ENCODE measurements around the gene NBEAL1.
"Not testable (repeated sequence)": the region's sequence is repeated elsewhere in the genome, so short reads cannot be mapped to it uniquely, and the experiment has no call there.

NBEAL1 gene
- total RNA-seq = 25.4 to 92.3 (median 61.1) reads per million in 18 experiments

DNA sequence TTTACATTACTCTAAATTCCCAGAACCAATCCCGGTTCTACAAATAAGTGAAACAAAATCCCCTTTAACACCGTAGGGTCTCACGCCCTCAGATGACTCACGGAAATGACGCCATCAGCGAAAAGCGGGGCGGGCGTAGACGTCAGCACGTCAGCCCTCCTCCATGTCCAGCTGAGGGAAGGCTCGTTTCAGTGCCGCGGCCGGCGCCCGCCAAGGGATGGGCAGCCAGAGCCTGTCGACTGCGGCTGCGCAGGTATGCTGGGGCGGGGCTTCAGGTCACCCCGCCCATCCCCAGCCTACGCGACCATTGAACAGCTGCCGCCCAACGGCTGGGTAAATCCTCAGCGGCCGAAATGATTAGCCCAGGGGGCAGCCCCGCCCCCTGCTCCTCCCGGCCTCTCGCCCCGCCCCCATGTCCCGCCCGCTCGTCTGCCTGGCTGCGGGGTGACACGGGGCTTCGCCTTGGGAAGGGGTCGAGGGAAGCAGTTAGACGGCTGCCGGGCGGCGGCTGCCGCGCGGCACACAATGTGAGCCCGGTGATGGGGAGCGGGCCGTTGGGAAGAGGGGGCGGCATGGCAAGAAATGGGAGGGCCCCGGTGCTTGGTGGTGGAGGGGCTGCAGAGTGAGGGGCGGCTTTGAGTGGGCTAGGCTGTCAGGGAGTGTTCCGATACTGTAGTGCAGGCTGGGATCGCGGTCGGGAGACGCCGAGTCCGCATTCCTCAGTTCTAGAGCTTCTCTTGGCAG, at the start of gene NBEAL1:
Gene NBEAL1 (plus strand): TSS at position 420 of the 744 bp plus-strand sequence. CDS start 1,510 bp downstream, outside the sequence.
- peak; percentile 99 for DNase-seq

DNA sequence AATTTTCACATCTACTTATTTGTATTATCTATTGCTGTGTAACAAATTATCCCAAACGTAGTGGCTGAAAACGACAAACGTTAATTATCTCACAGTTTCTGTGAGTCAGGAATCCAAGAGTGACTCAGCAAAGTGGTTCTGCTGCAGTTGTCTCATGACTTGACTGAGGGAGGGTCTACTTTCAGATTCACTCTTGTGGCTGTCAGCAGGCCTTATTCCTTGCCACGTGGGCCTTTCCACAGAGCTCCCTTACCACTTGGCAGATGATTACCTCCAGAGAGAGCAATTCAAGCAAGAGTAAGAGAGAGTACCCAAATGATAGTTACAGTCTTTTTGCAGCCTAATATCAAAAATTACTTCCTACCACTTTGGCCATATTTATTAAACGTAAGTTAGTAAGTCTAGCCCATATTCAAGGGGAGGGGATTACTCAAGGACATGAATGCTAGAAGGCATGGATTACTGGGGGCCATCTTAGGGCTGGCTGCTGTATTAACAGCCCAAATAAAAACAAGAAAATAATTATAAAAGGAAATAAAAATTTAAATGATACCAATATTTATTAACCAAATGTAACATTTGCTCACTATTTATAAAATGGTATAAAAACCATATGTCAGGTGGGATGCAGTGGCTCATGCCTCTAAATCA, 48.7 kb upstream of the NBEAL1 start:
- DNase-seq = peak; percentile 73 to 74

DNA sequence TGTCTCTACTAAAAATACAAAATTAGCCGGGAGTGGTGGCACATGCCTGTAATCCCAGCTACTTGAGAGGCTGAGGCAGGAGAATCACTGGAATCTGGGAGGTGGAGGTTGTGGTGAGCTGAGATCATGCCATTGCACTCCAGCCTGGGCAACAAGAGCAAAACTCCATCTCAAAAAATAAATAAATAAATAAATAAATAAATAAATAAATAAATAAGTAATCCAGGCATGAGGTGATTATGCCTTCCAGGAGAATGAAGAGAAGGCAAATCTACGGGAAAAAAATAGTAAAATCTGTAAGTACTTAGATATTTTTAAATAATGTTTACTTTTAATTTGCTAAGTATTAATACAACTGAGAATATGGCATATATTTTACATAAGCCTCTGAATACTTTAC, 45.3 kb upstream of the NBEAL1 start:
- DNase-seq = not testable (repeated sequence)

DNA sequence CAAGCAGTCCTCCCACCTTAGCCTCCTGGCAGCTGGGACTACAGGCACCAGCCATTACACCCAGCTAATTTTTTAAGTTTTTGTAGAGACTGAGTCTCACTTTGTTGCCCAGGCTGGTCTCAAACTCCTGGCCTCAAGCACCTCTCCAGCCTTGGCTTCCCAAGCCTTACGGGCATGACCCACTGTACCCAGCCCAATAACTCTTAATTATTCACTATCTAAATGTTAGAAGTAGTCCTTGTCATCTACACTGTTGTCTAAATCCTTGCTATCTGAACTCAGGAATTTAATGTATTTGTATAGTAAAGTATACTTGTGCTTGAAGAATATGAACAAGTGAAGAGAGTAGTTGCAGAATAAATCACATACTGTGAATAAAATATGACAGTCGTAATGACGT, 37.9 kb upstream of the NBEAL1 start:
- no peak for DNase-seq

DNA sequence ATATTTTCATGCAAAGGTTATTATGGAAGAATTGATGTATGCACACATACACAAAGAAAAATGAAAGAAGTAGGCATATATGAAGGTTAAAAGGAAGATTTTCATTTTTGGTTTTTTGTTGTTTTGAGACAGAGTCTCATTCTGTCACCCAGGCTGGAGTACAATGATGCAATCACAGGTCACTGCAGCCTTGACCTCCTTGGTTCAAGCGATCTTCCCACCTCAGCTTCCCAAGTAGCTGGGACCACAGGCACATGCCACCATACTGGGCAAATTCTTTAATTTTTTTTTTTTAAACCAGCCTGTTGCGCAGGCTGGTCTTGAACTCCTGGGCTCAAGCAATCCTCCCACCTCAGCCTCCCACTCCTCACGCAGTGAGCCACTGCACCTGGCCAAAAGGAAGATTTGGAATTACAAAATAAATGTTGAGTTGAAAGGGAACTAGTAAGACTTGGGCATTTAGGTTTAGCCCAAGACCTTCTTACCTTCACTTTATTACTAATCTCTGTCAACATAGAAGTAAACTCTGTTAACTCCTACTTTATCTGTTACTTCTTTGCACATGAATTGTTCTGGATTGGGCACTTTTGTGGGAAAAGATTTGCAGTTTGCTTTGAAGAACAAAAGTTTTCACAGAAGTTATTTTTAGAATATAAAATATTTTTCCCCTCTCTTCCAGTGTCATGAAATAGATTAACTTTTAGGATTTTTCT, 31.7 kb upstream of the NBEAL1 start:
- no peak for DNase-seq

DNA sequence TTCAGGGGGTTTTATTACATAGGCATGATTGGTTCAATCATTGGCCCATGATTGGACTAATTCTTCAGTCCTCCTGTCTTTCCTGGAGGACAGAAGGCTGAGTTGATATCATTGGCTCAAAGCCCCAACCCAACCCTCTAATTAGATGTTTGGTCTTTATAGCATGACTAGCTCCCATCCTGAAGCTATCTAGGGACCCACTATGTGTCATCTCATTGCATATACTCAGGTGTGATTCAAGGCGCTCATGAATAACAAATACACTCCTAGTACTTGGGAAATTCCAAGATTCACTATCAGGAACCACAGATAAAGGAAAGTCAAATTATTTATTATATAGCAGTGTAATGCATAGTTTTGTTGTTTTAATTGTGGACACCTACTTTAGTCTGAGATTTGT, 24.9 kb upstream of the NBEAL1 start:
- no peak for DNase-seq

DNA sequence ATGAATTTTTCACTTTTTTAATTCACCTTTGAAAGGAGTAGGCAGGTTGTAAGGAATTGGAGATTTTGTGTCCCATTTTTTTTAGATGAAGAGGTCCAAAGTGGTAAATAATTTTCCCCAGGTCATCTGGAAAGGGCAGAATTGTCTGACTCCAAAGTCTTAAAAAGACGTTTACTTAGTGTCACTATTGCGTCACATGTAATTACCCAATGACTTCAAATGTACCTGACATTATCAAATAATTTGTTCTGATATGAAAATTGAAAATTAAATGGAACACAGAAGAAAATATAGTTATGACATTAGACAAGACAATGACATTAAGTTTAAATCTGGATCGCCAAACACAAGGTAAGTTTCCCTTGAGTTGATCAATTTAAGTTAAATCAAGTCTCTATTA, 24.2 kb upstream of the NBEAL1 start:
- no peak for DNase-seq

DNA sequence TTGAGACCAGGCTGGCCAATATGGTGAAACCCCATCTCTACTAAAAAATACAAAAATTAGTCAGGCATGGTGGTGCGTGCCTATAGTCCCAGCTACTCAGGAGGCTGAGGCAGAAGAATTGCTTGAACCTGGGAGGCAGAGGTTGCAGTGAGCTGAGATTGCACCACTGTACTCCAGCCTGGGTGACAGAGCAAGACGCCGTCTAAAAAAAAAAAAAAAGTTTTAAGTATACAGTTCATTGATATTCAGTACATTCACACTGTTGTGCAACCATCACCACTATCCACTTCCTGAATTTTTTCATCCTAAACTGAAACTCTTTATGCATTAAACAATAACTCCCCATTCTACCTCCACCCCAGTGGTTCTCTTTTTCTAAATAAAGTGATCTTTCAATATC, 17.6 kb upstream of the NBEAL1 start:
- DNase-seq = peak; percentile 59 to 89

DNA sequence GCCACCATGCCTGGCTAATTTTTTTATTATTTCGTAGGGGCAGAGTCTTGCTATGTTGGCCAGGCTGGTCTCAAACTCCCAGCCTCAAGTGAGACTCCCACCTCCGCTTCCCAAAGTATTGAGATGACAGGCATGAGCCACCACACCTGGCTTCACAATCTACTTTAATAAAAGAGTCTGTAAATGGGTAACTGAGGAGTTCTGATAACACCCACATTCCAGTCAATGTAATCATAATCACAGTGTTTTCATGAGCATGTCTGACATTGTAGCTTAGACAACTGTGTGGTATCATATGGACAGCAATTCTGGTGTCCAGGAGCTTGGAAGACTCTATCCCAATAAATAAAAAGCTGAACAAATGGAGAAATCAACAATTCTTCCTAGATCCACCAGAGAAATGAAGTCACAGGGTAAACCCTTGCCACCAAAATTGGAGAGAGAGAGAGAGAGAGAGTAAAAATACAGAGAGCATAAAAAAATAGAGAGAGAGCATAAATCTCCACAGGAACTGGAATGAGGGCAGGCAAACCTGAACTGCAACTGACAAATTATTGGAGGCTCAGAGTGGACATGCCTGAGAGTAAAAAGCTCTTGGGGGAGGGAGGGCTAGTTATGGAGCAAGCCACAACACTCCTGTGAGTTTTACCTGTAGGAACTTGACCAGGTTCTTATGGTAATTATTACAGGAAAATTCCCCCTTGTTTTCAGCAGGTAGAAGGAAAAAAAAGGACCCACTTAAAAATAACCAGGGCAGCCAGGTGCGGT, 12.4 kb upstream of the NBEAL1 start:
- DNase-seq = no peak

DNA sequence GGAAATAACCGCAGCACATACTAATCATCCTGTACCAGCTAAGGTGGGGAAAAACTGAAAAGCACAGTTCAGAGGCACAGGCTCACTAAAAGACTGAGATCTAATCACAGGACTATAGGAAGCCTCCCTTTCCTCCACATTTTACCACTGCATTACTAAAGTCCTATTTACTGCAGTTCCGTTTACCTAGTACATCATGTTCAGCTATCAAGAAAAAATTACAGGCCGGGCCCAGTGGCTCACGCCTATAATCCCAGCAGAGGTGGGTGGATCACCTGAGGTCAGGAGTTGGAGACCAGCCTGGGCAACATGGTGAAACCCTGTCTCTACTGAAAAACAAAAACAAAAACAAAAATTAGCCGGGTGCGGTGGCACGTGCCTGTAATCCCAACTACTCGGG, 11.0 kb upstream of the NBEAL1 start:
- DNase-seq = no peak

DNA sequence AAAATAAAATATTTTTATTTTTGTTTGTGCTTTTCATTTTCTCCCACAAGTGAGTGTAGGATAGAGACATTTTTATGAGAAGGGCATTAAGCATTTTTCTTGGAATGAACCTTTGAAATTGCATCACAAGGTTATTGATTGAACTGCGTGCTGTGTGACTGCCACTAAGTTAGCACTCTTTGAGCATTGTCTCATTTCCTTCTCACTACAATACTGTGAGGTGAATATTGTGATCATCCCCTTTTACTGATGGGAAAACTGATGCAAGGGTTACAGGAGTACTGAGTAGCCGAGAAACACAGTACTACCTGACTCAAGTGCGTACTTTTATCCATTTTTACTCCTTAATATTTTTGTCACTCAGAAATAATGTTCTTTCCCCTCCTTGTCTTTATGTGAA, 2.0 kb downstream of the NBEAL1 start:
- DNase-seq = no peak

DNA sequence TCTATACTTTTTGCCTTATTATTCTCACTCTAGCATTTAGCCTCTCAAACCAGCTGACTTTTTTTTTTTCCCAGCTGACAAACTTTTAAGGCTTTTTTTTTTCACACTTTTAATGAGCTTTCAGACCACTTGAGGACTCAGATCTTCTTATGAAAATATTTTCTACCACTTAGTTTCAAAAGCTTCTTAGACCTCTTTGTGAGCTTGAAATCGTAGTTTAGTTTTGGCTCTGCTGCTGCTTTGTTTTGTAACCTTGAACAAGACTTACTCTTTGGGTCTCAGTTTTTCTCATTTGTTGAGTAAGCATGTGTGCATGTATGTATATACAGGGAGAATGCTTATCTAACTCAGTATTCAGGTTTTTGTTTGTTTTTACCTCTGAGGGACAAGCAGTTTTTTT, 3.5 kb downstream of the NBEAL1 start:
- no peak for DNase-seq

DNA sequence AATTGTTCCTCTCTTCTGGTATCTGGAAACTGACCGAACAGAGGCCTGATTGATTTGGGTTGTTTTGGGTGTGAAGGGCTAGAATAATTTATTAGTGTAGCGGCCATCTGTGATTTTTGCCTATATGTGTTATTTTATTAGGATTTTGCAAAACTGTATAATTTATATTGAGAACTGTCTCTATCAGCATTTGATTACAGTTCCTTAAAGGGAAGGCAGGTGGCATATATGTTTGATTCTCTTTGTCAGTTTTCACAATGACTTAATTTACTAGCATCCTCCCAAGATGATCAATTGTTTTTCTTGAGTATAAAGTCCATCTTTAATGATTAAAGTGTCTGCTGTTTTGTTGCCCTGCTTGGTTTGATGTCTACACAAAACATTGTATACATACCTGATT, 4.5 kb downstream of the NBEAL1 start:
- no peak for DNase-seq

DNA sequence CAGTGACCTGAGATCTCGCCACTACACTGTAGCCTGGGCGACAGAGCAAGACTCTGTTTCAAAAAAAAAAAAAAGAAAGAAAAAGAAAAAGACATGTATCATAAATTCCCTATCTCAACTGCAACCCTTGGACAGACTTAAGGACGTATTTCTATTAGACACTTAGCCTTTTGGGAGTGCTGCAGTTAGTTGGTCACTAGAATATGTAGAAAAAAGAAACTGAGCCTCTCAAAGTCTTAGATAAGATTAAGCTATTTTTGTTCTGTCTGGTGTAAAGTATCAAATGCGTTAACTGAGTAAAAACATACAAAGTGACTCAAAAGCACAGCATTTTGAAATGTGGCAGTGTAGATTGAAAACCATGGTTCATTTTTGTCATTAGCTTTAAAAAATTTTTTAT, 7.3 kb downstream of the NBEAL1 start:
- no peak for DNase-seq

DNA sequence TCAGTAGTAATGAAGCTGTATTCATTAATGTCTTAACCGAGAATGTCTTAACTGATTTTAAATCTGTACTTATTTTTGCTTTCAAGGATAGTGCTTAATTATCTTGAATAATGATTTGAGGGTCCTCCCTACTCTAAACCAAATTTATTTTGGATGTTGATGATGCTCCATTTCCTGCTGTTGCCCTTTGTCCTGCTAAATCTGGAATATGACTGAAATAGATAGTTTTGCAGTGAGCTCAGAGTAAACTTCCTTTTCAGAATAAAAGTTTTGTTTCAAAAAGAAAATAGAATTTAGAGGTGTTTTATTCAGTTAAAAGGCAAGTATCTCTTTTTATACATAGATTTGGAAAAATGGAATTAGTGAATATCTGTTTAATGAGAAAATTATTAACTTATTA, 8.1 kb downstream of the NBEAL1 start:
- DNase-seq = no peak

DNA sequence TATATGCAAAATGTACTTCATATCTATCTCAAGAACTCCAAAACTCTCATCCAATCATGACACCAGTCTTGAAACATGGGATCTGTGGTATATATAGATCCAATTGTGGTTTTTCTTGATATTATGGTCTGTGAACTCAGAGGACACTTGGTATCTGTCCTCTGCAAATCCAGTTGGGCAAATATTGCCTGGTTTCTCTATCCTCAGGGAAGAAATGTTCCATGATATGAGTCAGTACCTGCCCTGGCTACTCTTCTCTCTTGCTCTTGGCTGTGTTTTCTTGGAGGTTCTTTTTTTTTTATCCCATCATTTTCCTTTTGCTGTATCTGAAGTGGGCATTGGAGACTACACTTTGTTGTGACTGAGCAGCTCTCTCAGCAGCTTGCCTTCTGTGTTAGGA, 10.9 kb downstream of the NBEAL1 start:
- no peak for DNase-seq

DNA sequence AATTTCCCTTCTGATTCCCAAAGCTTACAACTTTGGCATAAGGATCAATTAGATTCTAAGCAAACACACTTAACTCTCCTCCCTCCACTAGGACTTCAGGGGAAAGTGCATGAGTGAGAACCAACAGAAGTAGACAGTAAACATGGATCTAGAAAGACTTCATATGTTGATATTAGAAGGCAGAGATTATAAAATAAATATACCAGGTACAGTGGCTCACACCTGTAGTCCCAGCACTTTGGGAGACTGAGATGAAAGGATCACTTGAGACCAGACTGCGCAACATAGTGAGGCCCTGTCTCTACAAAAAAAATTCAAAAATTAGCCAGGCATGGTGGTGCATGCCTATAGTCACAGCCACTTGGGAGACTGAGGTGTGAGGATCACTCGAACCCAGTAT, 15.9 kb downstream of the NBEAL1 start:
- DNase-seq = no peak

DNA sequence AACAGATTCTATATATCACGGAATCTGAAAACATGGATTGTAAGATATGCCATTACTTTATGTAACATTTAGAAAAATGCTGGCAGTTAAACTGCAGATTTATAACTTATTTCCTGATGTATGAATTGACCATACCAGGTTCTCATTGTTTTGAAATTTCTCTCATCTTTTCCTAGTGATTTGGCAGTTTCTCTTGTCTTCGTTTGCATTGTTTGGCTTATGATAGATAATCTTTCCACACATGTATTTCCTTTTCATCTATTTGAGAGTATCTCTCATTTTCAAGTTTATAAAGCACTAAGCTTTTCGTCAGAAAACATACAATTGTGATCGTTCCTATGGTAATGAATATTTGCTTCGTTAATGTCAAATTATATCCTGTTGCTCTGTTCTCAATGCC, 16.3 kb downstream of the NBEAL1 start:
- no peak for DNase-seq

DNA sequence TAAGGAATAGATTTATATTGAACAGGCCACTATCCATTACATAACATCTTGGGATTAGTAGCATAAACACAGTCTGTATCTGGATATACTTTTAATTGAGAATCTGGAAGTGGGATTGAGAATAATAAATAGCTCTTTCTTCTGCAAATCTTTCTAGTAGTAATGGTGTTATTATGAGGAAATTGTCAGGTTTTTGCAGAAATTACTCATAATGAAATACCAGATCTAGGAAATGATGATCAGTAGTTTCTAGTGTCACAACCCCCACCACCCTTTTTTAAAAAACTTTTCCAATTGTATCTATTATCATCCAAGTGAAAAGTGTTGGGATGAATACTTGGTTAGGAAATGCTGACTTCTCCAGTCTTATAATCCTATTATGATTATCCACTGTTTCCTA, 18.7 kb downstream of the NBEAL1 start:
- DNase-seq = peak in 1 of 2 donors; percentile 39

DNA sequence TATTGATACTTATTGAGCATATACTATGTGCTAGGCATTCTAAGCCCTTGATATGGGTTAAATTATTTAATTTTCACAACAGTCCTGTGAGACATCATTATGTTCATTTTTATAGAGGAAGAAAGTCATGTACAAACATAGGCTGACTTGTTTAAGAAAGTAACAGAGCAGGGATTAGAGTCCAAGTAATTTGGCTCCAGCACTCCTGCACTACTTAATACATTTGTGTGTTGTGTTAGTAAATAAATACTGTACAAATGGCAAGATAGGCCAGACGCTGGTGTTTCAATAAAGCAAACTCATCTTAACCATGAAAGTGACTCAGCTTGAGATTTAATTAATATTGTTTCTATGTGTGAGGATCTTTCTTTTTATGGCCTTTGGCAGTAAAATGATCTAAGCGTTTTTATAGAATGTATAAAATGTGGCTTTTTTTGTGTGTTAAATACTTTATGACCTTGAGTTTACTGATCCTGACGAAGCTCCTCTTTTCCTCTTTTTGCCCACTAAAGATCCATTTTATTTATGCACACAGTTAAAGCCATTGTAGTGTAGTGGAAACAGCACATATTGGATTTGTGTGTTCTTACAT, 21.3 kb downstream of the NBEAL1 start:
- no peak for DNase-seq

DNA sequence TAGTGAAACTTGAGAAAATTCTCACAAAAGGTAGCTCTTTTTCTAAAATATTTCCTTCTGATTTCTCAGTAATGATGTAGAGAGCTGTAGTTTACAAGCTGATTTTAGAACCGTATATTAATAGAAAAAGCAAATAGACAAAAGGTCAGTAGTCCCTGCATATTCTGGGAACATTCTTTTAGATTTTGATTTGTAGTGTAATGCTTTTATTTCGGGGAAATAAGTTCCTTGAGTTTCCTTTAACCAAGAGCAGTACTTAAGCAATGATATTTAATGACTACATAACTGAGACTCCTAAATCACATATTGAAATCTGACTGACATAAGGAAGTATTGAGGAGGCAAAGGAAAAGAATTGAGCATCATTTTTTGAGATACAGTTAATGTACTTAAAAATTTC, 22.4 kb downstream of the NBEAL1 start:
- no peak for DNase-seq

DNA sequence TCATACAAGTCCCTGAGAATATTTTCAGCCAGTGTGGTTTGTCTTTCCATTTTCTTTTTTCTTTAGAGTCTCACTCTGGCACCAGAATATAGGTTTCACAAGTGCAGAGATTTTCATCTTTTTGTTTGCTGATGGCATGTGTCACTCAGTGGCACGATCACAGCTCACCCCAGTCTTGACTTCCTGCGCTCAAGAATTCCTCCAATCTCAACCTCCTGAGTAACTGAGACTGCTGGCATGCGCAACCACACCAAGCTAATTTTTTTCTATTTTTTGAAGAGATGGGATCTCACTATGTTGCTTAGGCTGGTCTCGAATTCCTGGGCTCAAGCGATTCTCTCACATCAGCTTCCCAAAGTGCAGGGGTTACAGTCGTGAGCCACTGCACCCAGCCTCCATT, 23.9 kb downstream of the NBEAL1 start:
- DNase-seq = no peak

DNA sequence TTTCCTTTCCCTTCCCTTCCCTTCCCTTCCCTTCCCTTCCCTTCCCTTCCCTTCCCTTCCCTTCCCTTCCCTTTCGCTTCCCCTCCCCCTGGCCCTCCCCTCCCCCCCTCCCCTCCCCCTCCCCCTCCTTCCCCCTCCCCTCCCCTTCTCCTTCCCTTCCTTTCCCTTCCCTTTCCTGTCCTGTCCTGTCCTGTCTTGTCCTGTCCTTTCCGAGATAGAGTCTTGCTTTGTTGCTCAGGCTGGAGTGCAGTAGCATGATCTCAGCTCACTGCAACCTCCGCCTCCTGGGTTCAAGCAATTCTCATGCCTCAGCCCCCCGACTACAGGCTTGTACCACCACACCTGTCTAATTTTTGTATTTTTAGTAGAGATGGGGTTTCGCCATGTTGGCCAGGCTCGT, 24.5 kb downstream of the NBEAL1 start:
- not testable (repeated sequence) for DNase-seq

Measured in inflammatory macrophage (primary cell).